Measurements from ENCODE around the gene CERT1. TPM values are rescaled to one million over a fixed set of nuclear protein-coding genes. Genes with fewer than 3 reads are reported as not detected.

CERT1 gene
- total RNA-seq, 1 donor from 2014 or later, result 38.3 TPM

- no peak overlapping the region for H3K27ac Mint-ChIP-seq
- peaks cover 2% of the 10 kb centered on the region for H3K9me3 Mint-ChIP-seq
- no peak overlapping the region for H3K4me3 Mint-ChIP-seq
- peaks cover 22% of the 10 kb centered on the region for H3K36me3 Mint-ChIP-seq
- no peak for TF ChIP-seq CTCF (IDR thresholded peaks at IDR 0.05; ENCODE audit: unreplicated experiment)
- no peaks in the 10 kb centered on the region for H3K27me3 Mint-ChIP-seq (ENCODE audit: low read depth)
- DNase-seq (ENCODE audit: low spot score in 2 of 2, unreplicated experiment in 2 of 2), result no peak
- peaks cover 5% of the 10 kb centered on the region for H3K4me1 Mint-ChIP-seq
Observed at GRCh38 chr5:75457161-75457560, 54.3 kb downstream of the CERT1 start.

- Mint-ChIP-seq H3K4me1 (peaks cover 2% of the 10 kb centered on the region), H3K27ac (no peak overlapping the region), H3K4me3 (no peak overlapping the region), H3K9me3 (peaks cover 27% of the 10 kb centered on the region), H3K36me3 (peaks cover 49% of the 10 kb centered on the region), H3K27me3 (ENCODE audit: low read depth) (no peaks in the 10 kb centered on the region)
- DNase-seq (ENCODE audit: low spot score in 2 of 2, unreplicated experiment in 2 of 2), result no peak
- TF ChIP-seq CTCF (IDR thresholded peaks at IDR 0.05; ENCODE audit: unreplicated experiment), result no peak
Observed at GRCh38 chr5:75450069-75450468, 61.4 kb downstream of the CERT1 start.

- Mint-ChIP-seq H3K27ac (no peak overlapping the region), H3K4me3 (no peak overlapping the region), H3K9me3 (peaks cover 49% of the 10 kb centered on the region), H3K27me3 (ENCODE audit: low read depth) (no peaks in the 10 kb centered on the region), H3K36me3 (peaks cover 64% of the 10 kb centered on the region), H3K4me1 (no peaks in the 10 kb centered on the region)
- TF ChIP-seq CTCF (IDR thresholded peaks at IDR 0.05; ENCODE audit: unreplicated experiment), result no peak
- no peak for DNase-seq (ENCODE audit: low spot score in 2 of 2, unreplicated experiment in 2 of 2)
Observed at GRCh38 chr5:75446068-75446467, 65.4 kb downstream of the CERT1 start.

GRCh38 chr5:75441560-75441959 lies 69.9 kb downstream of the CERT1 start:
- no peak for DNase-seq (ENCODE audit: low spot score in 2 of 2, unreplicated experiment in 2 of 2)
- no peaks in the 10 kb centered on the region for H3K4me1 Mint-ChIP-seq
- peaks cover 32% of the 10 kb centered on the region for H3K9me3 Mint-ChIP-seq
- H3K36me3 Mint-ChIP-seq, result peaks cover 36% of the 10 kb centered on the region
- TF ChIP-seq CTCF (IDR thresholded peaks at IDR 0.05; ENCODE audit: unreplicated experiment), result no peak
- H3K4me3 Mint-ChIP-seq, result no peak overlapping the region
- no peak overlapping the region for H3K27ac Mint-ChIP-seq
- no peaks in the 10 kb centered on the region for H3K27me3 Mint-ChIP-seq (ENCODE audit: low read depth)

GRCh38 chr5:75439276-75439675 lies 72.2 kb downstream of the CERT1 start:
- DNase-seq (ENCODE audit: low spot score in 2 of 2, unreplicated experiment in 2 of 2), result no peak
- Mint-ChIP-seq H3K27ac (no peak overlapping the region), H3K9me3 (peaks cover 23% of the 10 kb centered on the region), H3K4me1 (no peaks in the 10 kb centered on the region), H3K27me3 (ENCODE audit: low read depth) (no peaks in the 10 kb centered on the region), H3K36me3 (peaks cover 22% of the 10 kb centered on the region), H3K4me3 (no peak overlapping the region)
- no peak for TF ChIP-seq CTCF (IDR thresholded peaks at IDR 0.05; ENCODE audit: unreplicated experiment)

GRCh38 chr5:75438722-75439121 lies 72.7 kb downstream of the CERT1 start:
- Mint-ChIP-seq H3K27me3 (ENCODE audit: low read depth) (no peaks in the 10 kb centered on the region), H3K9me3 (peaks cover 20% of the 10 kb centered on the region), H3K4me1 (no peaks in the 10 kb centered on the region), H3K36me3 (peaks cover 19% of the 10 kb centered on the region), H3K27ac (no peak overlapping the region), H3K4me3 (no peak overlapping the region)
- no peak for DNase-seq (ENCODE audit: low spot score in 2 of 2, unreplicated experiment in 2 of 2)
- TF ChIP-seq CTCF (IDR thresholded peaks at IDR 0.05; ENCODE audit: unreplicated experiment), result no peak
